ENCODE measurements around the gene MEI4. TPM values are rescaled to one million over a fixed set of nuclear protein-coding genes. Genes with fewer than 3 reads are reported as not detected.

Gene MEI4
- total RNA-seq, 4 donors from 2014 or later: not detected

GRCh38 chr6:77786935-77787629 is 134.2 kb downstream of the MEI4 start:
- Histone ChIP-seq H3K4me3 (no peak overlapping the region), H3K27me3 (no peaks in the 10 kb centered on the region), H3K36me3 (no peaks in the 10 kb centered on the region), H3K9me3 (no peaks in the 10 kb centered on the region), H3K4me1 (no peaks in the 10 kb centered on the region), H3K27ac (no peak overlapping the region)
- TF ChIP-seq CTCF (IDR thresholded peaks at IDR 0.05) (no peak), POLR2A (IDR thresholded peaks at IDR 0.05) (no peak)
- intact Hi-C loops (cut with DNase I): no loop called here
- WGBS, 2 donors: 72 to 79% methylated on average over 3 to 4 of the region's 4 CpGs
- DNase-seq: no peak

- TF ChIP-seq CTCF (IDR thresholded peaks at IDR 0.05) (no peak), POLR2A (IDR thresholded peaks at IDR 0.05) (no peak)
- Histone ChIP-seq H3K36me3 (no peaks in the 10 kb centered on the region), H3K4me1 (no peaks in the 10 kb centered on the region), H3K9me3 (peaks cover 0 to 13% (median 4%) of the 10 kb centered on the region in 3 donors), H3K4me3 (no peak overlapping the region), H3K27ac (no peak overlapping the region), H3K27me3 (no peaks in the 10 kb centered on the region)
- no peak for DNase-seq
- WGBS, 2 donors: 67 to 78% methylated on average over 6 of the region's 6 CpGs
- intact Hi-C loops (cut with DNase I): no loop called here
Measured at GRCh38 chr6:77796824-77797809, 144.3 kb downstream of the MEI4 start.

DNA sequence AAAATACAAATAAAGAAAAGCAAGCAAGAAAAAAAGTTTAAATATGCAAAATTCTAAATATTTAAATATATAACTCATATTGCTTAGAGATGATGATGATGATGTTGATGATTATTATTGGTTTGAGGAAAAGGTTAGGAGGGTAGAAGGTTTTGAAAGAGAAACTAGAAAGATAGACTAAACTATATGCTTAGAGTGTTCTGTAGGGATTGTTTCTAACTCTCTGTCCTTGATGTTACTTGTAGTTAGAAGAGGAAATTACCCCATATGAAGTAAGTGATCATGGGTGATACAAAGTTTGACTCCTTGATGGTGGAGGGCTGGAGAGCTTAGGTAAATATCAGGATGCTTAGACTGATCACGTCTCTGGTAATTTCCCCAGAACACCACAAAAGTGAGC is 159.5 kb downstream of the MEI4 start:
- Histone ChIP-seq H3K4me3 (no peak overlapping the region), H3K9me3 (no peaks in the 10 kb centered on the region), H3K27me3 (no peaks in the 10 kb centered on the region), H3K4me1 (no peaks in the 10 kb centered on the region), H3K36me3 (no peaks in the 10 kb centered on the region), H3K27ac (no peak overlapping the region)
- intact Hi-C loops (cut with DNase I): no loop called here
- TF ChIP-seq POLR2A (IDR thresholded peaks at IDR 0.05) (no peak), CTCF (IDR thresholded peaks at IDR 0.05) (no peak)
- no peak for DNase-seq
- WGBS, 2 donors: 62 to 71% methylated on average over 1 of the region's 1 CpG

- intact Hi-C loops (cut with DNase I): no loop called here
- Histone ChIP-seq H3K9me3 (no peaks in the 10 kb centered on the region), H3K4me3 (no peak overlapping the region), H3K27me3 (no peaks in the 10 kb centered on the region), H3K36me3 (no peaks in the 10 kb centered on the region), H3K27ac (no peak overlapping the region), H3K4me1 (no peaks in the 10 kb centered on the region)
- TF ChIP-seq POLR2A (IDR thresholded peaks at IDR 0.05): no peak
- TF ChIP-seq CTCF (IDR thresholded peaks at IDR 0.05): no peak
- DNase-seq: no peak
- 65 to 83% methylated on average over 1 of the region's 1 CpG for WGBS, 2 donors
Measured at GRCh38 chr6:77813090-77813489, 160.3 kb downstream of the MEI4 start.

- Histone ChIP-seq H3K36me3 (no peaks in the 10 kb centered on the region), H3K27ac (no peak overlapping the region), H3K4me3 (no peak overlapping the region), H3K27me3 (no peaks in the 10 kb centered on the region), H3K4me1 (no peaks in the 10 kb centered on the region), H3K9me3 (no peaks in the 10 kb centered on the region)
- DNase-seq: no peak
- intact Hi-C loops (cut with DNase I): no loop called here
- TF ChIP-seq POLR2A (IDR thresholded peaks at IDR 0.05): no peak
- 86 to 89% methylated on average over 1 of the region's 1 CpG for WGBS, 2 donors
Measured at GRCh38 chr6:77814119-77814518, 161.3 kb downstream of the MEI4 start.

Data from esophagus squamous epithelium (tissue), 5 donors.